Measurements from ENCODE around the gene RANBP9.

Gene RANBP9

DNA sequence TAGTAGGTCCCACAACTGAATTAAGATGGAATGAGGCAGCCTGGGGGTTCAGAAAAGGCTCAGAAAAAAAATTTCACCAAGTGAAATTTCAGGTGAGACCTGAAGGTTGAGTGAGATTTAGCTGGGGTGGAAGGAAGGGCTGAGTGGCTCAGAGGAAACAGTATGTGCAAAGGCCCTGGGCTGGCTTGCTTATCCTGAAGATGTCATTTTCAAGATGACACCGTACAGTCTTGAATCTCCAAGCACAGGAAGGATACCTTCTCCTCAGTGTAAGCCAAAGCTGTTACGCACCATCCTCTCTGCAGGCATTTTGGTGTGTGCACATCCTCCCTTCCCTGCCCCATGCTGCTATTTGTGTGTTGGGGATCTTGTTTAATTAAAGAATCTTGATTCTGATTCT is 43.0 kb upstream of the RANBP9 start:
- Histone ChIP-seq H3K36me3 (ENCODE audit: control insufficient read depth, low read length) (no peaks in the 10 kb centered on the region), H3K4me2 (ENCODE audit: low read length) (no peak overlapping the region), H3K27me3 (ENCODE audit: control insufficient read depth, low read length) (no peaks in the 10 kb centered on the region), H3K9me2 (replicated peaks; ENCODE audit: control insufficient read depth, low read length) (no peaks in the 10 kb centered on the region), H3K27ac (ENCODE audit: low read depth, low read length) (no peak overlapping the region), H3K4me3 (ENCODE audit: low read length) (no peak overlapping the region), H3K9me3 (ENCODE audit: control insufficient read depth, insufficient read depth, low read length) (no peaks in the 10 kb centered on the region), H3K79me2 (ENCODE audit: control insufficient read depth, low read length) (no peaks in the 10 kb centered on the region), H3K4me1 (ENCODE audit: control insufficient read depth, low read length) (no peaks in the 10 kb centered on the region), H3F3A (ENCODE audit: control insufficient read depth, insufficient read depth) (no peaks in the 10 kb centered on the region), H4K20me1 (ENCODE audit: control insufficient read depth, insufficient read depth, low read depth, low read length) (no peaks in the 10 kb centered on the region)
- no peak for TF ChIP-seq EZH2phosphoT487 (IDR thresholded peaks at IDR 0.05; ENCODE audit: borderline replicate concordance, low read length)
- TF ChIP-seq, protein P1, sequence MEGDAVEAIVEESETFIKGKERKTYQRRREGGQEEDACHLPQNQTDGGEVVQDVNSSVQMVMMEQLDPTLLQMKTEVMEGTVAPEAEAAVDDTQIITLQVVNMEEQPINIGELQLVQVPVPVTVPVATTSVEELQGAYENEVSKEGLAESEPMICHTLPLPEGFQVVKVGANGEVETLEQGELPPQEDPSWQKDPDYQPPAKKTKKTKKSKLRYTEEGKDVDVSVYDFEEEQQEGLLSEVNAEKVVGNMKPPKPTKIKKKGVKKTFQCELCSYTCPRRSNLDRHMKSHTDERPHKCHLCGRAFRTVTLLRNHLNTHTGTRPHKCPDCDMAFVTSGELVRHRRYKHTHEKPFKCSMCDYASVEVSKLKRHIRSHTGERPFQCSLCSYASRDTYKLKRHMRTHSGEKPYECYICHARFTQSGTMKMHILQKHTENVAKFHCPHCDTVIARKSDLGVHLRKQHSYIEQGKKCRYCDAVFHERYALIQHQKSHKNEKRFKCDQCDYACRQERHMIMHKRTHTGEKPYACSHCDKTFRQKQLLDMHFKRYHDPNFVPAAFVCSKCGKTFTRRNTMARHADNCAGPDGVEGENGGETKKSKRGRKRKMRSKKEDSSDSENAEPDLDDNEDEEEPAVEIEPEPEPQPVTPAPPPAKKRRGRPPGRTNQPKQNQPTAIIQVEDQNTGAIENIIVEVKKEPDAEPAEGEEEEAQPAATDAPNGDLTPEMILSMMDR (IDR thresholded peaks at IDR 0.05; ENCODE audit: low read depth, low read length, poor library complexity, severe bottlenecking) = no peak

DNA sequence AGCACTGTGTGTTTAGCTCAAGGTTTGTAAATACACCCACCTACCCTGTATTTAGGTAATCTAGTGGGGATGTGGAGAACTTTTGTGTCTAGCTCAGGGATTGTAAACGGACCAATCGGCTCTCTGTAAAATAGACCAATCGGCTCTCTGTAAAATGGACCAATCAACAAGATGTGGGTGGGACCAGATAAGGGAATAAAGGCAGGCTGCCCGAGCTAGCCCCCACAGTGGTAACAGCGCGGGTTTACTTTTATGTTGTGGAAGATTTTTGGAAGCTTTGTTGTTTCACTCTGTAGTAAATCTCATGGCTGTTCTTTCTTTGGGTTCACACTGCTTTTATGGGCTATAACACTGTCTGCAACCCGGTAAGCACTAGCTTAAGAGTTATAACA is 32.1 kb upstream of the RANBP9 start:
- no peak overlapping the region for H3K4me2 ChIP-seq (ENCODE audit: low read length)
- no peak overlapping the region for H3K27ac ChIP-seq (ENCODE audit: low read depth, low read length)
- no peaks in the 10 kb centered on the region for H3K9me2 ChIP-seq (replicated peaks; ENCODE audit: control insufficient read depth, low read length)

DNA sequence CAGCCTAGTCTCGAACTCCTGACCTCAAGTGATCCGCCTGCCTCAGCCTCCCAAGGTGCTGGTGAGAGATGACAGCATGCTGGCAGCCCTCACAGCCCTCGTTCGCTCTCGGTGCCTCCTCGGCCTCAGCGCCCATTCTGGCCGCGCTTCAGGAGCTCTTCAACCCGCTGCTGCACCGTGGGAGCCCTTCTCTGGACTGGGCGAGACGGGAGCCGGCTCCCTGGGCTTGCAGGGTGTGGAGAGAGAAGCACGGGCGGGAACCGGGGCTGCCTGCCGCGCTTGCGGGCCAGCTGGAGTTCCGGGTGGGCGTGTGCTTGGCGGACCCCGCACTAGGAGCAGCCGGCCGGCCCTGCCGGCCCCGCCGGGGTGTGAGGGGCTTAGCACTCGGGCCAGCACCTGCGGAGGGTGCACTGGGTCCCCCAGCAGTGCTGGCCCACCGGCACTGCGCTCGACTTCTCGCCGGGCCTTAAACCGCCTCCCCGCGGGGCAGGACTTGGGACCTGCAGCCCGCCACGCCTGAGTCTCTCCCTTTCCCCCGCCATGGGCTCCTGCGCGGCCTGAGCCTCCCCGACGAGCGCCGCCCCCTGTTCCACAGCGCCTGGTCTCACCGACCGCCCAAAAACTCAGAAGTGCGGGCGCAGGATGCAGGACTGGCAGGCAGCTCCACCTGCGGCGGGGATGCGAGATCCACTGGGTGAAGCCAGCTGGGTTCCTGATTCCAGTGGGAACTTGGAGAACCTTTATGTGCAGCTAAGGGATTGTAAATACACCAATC is 31.5 kb upstream of the RANBP9 start:
- no peaks in the 10 kb centered on the region for H3K9me3 ChIP-seq (ENCODE audit: control insufficient read depth, insufficient read depth, low read length)
- H3K27ac ChIP-seq (ENCODE audit: low read depth, low read length) = no peak overlapping the region
- H3K4me1 ChIP-seq (ENCODE audit: control insufficient read depth, low read length) = peaks cover 6% of the 10 kb centered on the region; the same call in 1 of the 2 replicates
- H3K4me2 ChIP-seq (ENCODE audit: low read length) = no peak overlapping the region
- H3K36me3 ChIP-seq (ENCODE audit: control insufficient read depth, low read length) = no peaks in the 10 kb centered on the region
- H3K27me3 ChIP-seq (ENCODE audit: control insufficient read depth, low read length) = no peaks in the 10 kb centered on the region
- no peaks in the 10 kb centered on the region for H4K20me1 ChIP-seq (ENCODE audit: control insufficient read depth, insufficient read depth, low read depth, low read length)
- TF ChIP-seq EZH2phosphoT487 (IDR thresholded peaks at IDR 0.05; ENCODE audit: borderline replicate concordance, low read length) = no peak
- TF ChIP-seq, protein P1 (IDR thresholded peaks at IDR 0.05; ENCODE audit: low read depth, low read length, poor library complexity, severe bottlenecking) = no peak
- no peak overlapping the region for H3K4me3 ChIP-seq (ENCODE audit: low read length)
- no peaks in the 10 kb centered on the region for H3F3A ChIP-seq (ENCODE audit: control insufficient read depth, insufficient read depth)
- H3K9me2 ChIP-seq (replicated peaks; ENCODE audit: control insufficient read depth, low read length) = no peaks in the 10 kb centered on the region
- no peaks in the 10 kb centered on the region for H3K79me2 ChIP-seq (ENCODE audit: control insufficient read depth, low read length)

More for the DNA sequence above, 32.1 kb upstream of the RANBP9 start:
- Histone ChIP-seq H4K20me1 (ENCODE audit: control insufficient read depth, insufficient read depth, low read depth, low read length) (no peaks in the 10 kb centered on the region), H3K79me2 (ENCODE audit: control insufficient read depth, low read length) (no peaks in the 10 kb centered on the region), H3K36me3 (ENCODE audit: control insufficient read depth, low read length) (no peaks in the 10 kb centered on the region), H3K27me3 (ENCODE audit: control insufficient read depth, low read length) (no peaks in the 10 kb centered on the region), H3K9me3 (ENCODE audit: control insufficient read depth, insufficient read depth, low read length) (no peaks in the 10 kb centered on the region), H3F3A (ENCODE audit: control insufficient read depth, insufficient read depth) (no peaks in the 10 kb centered on the region), H3K4me1 (ENCODE audit: control insufficient read depth, low read length) (peaks cover 6% of the 10 kb centered on the region; the same call in 1 of the 2 replicates), H3K4me3 (ENCODE audit: low read length) (no peak overlapping the region)
- TF ChIP-seq, protein P1 (IDR thresholded peaks at IDR 0.05; ENCODE audit: low read depth, low read length, poor library complexity, severe bottlenecking) = no peak
- TF ChIP-seq EZH2phosphoT487 (IDR thresholded peaks at IDR 0.05; ENCODE audit: borderline replicate concordance, low read length) = no peak

Measured in DOHH2 (cell line).